Measurements from ENCODE around the gene TMEM120B. TPM values are rescaled to one million over a fixed set of nuclear protein-coding genes. Genes with fewer than 3 reads are reported as not detected.
"Not testable (repeated sequence)": the region's sequence is repeated elsewhere in the genome, so short reads cannot be mapped to it uniquely, and the experiment has no call there.

The TMEM120B gene
- total RNA-seq, 2 donors from 2014 or later: 9.7 to 25.9 TPM

DNA sequence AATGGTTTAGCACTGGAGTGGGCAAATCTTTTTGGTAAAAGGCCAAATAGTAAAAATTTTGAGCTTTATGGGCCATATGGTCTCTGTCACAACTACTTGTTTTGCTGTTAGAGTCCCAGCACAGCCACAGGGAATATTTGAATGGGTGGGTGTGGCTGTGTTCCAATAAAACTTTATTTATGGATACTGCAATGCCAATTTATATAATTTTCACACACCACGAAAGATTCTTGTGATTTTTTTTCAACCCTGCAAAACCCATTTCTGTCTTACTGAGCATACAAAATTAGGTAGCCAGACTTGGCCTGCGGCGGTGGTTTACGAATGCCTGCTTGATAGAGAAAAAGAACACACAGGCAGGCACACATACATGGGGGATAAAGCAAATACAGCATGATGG is 28.3 kb downstream of the TMEM120B start:
- H3K4me3 Mint-ChIP-seq: no peak overlapping the region
- H3K9me3 Mint-ChIP-seq: no peaks in the 10 kb centered on the region
- no peak overlapping the region for H3K27ac Mint-ChIP-seq
- H3K36me3 Mint-ChIP-seq: no peaks in the 10 kb centered on the region
- DNase-seq (ENCODE audit: low spot score) (no peak), ATAC-seq (no peak)
- H3K4me1 Mint-ChIP-seq (ENCODE audit: low read depth in 2 of 2): no peaks in the 10 kb centered on the region
- no peaks in the 10 kb centered on the region for H3K27me3 Mint-ChIP-seq

DNA sequence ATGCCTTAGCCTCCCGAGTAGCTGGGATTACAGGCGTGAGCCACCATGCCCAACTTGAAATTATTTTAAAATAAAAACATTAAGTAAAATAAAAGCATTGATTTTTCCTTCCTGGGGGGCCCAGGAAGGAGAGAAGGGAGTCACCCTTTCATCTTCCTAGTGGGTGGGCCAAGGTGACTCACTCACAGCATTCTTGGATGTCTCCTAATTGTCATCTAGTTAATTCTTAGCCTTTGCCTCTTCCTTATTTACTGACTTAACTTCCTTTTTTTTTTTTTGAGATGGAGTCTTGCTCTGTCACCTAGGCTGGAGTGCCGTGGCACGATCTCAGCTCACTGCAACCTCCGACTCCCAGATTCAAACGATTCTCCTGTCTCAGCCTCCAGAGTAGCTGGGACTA is 29.2 kb downstream of the TMEM120B start:
- no peaks in the 10 kb centered on the region for H3K9me3 Mint-ChIP-seq
- H3K4me1 Mint-ChIP-seq (ENCODE audit: low read depth in 2 of 2): no peaks in the 10 kb centered on the region

GRCh38 chr12:121745545-121745944 is 33.0 kb downstream of the TMEM120B start:
- not testable (repeated sequence) for H3K27me3 Mint-ChIP-seq

More for the DNA sequence above, 29.2 kb downstream of the TMEM120B start:
- H3K27ac Mint-ChIP-seq: no peak overlapping the region
- no peaks in the 10 kb centered on the region for H3K27me3 Mint-ChIP-seq
- DNase-seq (ENCODE audit: low spot score) (no peak), ATAC-seq (no peak)
- H3K4me3 Mint-ChIP-seq: no peak overlapping the region
- H3K36me3 Mint-ChIP-seq: no peaks in the 10 kb centered on the region

DNA sequence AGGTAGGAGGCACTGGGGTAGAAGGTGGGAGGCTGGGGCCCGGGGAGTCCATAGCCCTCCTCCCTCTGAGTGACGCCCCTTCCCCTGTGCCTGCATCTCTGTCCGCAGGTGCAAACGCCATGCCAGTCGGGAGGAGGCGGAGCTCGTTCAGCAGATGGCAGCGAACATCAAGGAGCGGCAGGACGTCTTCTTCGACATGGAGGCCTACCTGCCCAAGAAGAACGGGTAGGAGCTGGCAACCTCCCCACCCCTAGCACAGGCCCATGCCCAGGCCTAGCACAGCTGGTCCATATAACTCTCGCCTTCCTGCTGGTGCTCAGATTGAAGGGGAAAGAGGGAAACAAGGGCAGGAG is 35.6 kb downstream of the TMEM120B start:
- Mint-ChIP-seq H3K9me3 (no peaks in the 10 kb centered on the region), H3K4me1 (ENCODE audit: low read depth in 2 of 2) (peaks cover 0 to 10% of the 10 kb centered on the region in 2 donors), H3K27me3 (no peaks in the 10 kb centered on the region), H3K36me3 (no peaks in the 10 kb centered on the region), H3K27ac (peak overlapping the region in 1 of 2 donors; percentile 33), H3K4me3 (no peak overlapping the region)
- ATAC-seq: no peak
- DNase-seq (ENCODE audit: low spot score): no peak

More at GRCh38 chr12:121745545-121745944, 33.0 kb downstream of the TMEM120B start:
- not testable (repeated sequence) for H3K9me3 Mint-ChIP-seq; ATAC-seq; H3K4me3 Mint-ChIP-seq; H3K36me3 Mint-ChIP-seq; DNase-seq (ENCODE audit: low spot score); H3K27ac Mint-ChIP-seq
- peaks cover 0 to 10% of the 10 kb centered on the region in 2 donors for H3K4me1 Mint-ChIP-seq (ENCODE audit: low read depth in 2 of 2)

GRCh38 chr12:121748571-121749265 is 36.2 kb downstream of the TMEM120B start:
- no peaks in the 10 kb centered on the region for H3K27me3 Mint-ChIP-seq
- peaks cover 0 to 10% of the 10 kb centered on the region in 2 donors for H3K4me1 Mint-ChIP-seq (ENCODE audit: low read depth in 2 of 2)
- ATAC-seq (peak; percentile 71 to 83), DNase-seq (ENCODE audit: low spot score) (no peak)
- H3K27ac Mint-ChIP-seq: peak overlapping the region in 1 of 2 donors; percentile 33
- no peak overlapping the region for H3K4me3 Mint-ChIP-seq
- no peaks in the 10 kb centered on the region for H3K36me3 Mint-ChIP-seq
- H3K9me3 Mint-ChIP-seq: no peaks in the 10 kb centered on the region

- Mint-ChIP-seq H3K4me3 (no peak overlapping the region), H3K9me3 (no peaks in the 10 kb centered on the region), H3K4me1 (ENCODE audit: low read depth in 2 of 2) (peaks cover 0 to 10% of the 10 kb centered on the region in 2 donors), H3K27ac (peak overlapping the region in 1 of 2 donors; percentile 33), H3K36me3 (no peaks in the 10 kb centered on the region), H3K27me3 (no peaks in the 10 kb centered on the region)
- DNase-seq (ENCODE audit: low spot score) (no peak), ATAC-seq (no peak)
Measured at GRCh38 chr12:121749267-121749666, 36.7 kb downstream of the TMEM120B start.

GRCh38 chr12:121750507-121750955 is 38.0 kb downstream of the TMEM120B start:
- H3K27me3 Mint-ChIP-seq: no peaks in the 10 kb centered on the region
- no peak overlapping the region for H3K4me3 Mint-ChIP-seq
- no peak overlapping the region for H3K27ac Mint-ChIP-seq
- peak; percentile 65 to 72 for ATAC-seq
- H3K9me3 Mint-ChIP-seq: no peaks in the 10 kb centered on the region
- DNase-seq (ENCODE audit: low spot score): no peak
- peaks cover 0 to 10% of the 10 kb centered on the region in 2 donors for H3K4me1 Mint-ChIP-seq (ENCODE audit: low read depth in 2 of 2)
- H3K36me3 Mint-ChIP-seq: no peaks in the 10 kb centered on the region

DNA sequence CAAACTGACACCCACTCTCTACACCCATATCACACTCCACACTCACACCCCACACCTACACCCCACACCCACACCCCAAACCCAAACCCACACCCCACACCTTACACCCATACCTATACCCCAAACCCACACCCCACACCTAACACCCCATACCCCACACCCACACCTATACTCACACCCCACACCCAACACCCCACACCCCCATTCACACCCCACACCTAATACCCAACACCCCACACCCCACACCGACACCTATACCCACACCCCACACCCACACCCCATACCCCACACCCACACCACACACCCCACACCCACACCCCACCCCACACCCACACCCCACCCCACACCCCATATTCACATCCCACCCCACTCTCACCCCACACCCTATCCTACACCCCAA is 38.5 kb downstream of the TMEM120B start:
- ATAC-seq: peak in 1 of 2 donors; percentile 37
- no peak for DNase-seq (ENCODE audit: low spot score)
- H3K9me3 Mint-ChIP-seq: no peaks in the 10 kb centered on the region
- H3K36me3 Mint-ChIP-seq: no peaks in the 10 kb centered on the region
- peaks cover 0 to 10% of the 10 kb centered on the region in 2 donors for H3K4me1 Mint-ChIP-seq (ENCODE audit: low read depth in 2 of 2)
- no peak overlapping the region for H3K27ac Mint-ChIP-seq
- H3K27me3 Mint-ChIP-seq: no peaks in the 10 kb centered on the region
- no peak overlapping the region for H3K4me3 Mint-ChIP-seq

GRCh38 chr12:121751749-121752351 is 39.3 kb downstream of the TMEM120B start:
- no peaks in the 10 kb centered on the region for H3K36me3 Mint-ChIP-seq
- no peak overlapping the region for H3K4me3 Mint-ChIP-seq
- ATAC-seq: no peak
- H3K27ac Mint-ChIP-seq: no peak overlapping the region
- no peaks in the 10 kb centered on the region for H3K9me3 Mint-ChIP-seq
- no peak for DNase-seq (ENCODE audit: low spot score)
- no peaks in the 10 kb centered on the region for H3K27me3 Mint-ChIP-seq
- H3K4me1 Mint-ChIP-seq (ENCODE audit: low read depth in 2 of 2): peaks cover 4 to 15% of the 10 kb centered on the region in 2 donors

GRCh38 chr12:121753844-121754264 is 41.3 kb downstream of the TMEM120B start:
- Mint-ChIP-seq H3K4me3 (no peak overlapping the region), H3K27me3 (no peaks in the 10 kb centered on the region), H3K36me3 (no peaks in the 10 kb centered on the region), H3K27ac (no peak overlapping the region), H3K4me1 (ENCODE audit: low read depth in 2 of 2) (peaks cover 5 to 13% of the 10 kb centered on the region in 2 donors), H3K9me3 (no peaks in the 10 kb centered on the region)
- DNase-seq (ENCODE audit: low spot score) (no peak), ATAC-seq (no peak)

DNA sequence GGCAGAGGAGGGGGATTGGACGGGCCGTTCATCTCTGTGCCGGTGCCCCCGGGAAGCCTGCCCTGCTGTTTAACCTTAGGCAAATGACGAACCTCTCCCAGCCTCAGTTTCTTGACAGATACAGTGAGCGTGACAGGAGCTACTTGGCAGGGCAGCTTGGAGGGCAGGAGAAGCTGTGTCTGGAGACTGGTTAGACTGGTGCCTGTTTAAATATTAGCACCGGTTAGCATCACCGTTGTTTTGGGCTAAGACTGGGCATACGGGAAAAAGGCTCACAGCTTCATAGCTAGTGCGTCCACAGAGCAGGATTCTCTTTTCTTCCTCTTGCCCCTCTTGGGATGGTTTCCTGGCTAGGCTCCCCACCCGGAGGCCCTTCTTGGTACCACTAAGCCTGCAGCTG is 42.3 kb downstream of the TMEM120B start:
- H3K36me3 Mint-ChIP-seq: no peaks in the 10 kb centered on the region
- no peaks in the 10 kb centered on the region for H3K27me3 Mint-ChIP-seq
- ATAC-seq: no peak
- H3K9me3 Mint-ChIP-seq: no peaks in the 10 kb centered on the region
- no peak overlapping the region for H3K27ac Mint-ChIP-seq
- H3K4me3 Mint-ChIP-seq: no peak overlapping the region
- DNase-seq (ENCODE audit: low spot score): no peak
- H3K4me1 Mint-ChIP-seq (ENCODE audit: low read depth in 2 of 2): peaks cover 5 to 8% of the 10 kb centered on the region in 2 donors

DNA sequence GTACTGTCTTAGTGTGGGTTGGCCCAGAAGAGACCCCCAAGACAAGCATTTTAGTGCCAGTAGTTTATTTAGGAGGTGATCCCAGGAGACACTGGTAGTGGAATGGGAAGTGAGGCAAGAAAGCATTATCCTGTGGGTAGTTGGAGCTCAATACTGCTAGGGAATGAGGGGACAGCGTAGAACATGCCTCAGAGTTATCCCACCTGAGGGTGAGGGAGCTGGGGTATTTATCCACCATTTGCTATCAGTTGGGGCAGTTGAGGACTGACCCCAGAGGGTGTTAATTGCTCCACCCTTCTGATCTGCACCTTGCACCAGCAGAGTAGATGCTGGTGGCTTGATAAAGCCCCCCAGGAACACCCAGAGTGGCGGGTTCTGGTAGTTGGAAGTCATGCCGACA is 43.0 kb downstream of the TMEM120B start:
- no peak overlapping the region for H3K4me3 Mint-ChIP-seq
- DNase-seq (ENCODE audit: low spot score) (no peak), ATAC-seq (no peak)
- H3K36me3 Mint-ChIP-seq: no peaks in the 10 kb centered on the region
- H3K4me1 Mint-ChIP-seq (ENCODE audit: low read depth in 2 of 2): peaks cover 5% of the 10 kb centered on the region in 2 donors
- H3K9me3 Mint-ChIP-seq: no peaks in the 10 kb centered on the region
- H3K27me3 Mint-ChIP-seq: no peaks in the 10 kb centered on the region
- H3K27ac Mint-ChIP-seq: no peak overlapping the region

DNA sequence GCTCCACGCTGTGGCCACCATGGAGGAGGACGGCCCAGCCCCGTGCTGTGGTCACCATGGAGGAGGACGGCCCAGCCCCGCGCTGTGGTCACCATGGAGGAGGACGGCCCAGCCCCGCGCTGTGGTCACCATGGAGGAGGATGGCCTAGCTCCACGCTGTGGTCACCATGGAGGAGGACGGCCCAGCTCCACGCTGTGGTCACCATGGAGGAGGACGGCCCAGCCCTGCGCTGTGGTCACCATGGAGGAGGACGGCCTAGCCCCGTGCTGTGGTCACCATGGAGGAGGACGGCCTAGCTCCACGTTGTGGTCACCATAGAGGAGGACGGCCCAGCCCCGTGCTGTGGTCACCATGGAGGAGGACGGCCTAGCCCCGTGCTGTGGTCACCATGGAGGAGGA is 46.0 kb downstream of the TMEM120B start:
- H3K36me3 Mint-ChIP-seq; H3K27ac Mint-ChIP-seq; H3K4me1 Mint-ChIP-seq (ENCODE audit: low read depth in 2 of 2); H3K9me3 Mint-ChIP-seq; ATAC-seq; H3K4me3 Mint-ChIP-seq; H3K27me3 Mint-ChIP-seq; DNase-seq (ENCODE audit: low spot score): not testable (repeated sequence)

DNA sequence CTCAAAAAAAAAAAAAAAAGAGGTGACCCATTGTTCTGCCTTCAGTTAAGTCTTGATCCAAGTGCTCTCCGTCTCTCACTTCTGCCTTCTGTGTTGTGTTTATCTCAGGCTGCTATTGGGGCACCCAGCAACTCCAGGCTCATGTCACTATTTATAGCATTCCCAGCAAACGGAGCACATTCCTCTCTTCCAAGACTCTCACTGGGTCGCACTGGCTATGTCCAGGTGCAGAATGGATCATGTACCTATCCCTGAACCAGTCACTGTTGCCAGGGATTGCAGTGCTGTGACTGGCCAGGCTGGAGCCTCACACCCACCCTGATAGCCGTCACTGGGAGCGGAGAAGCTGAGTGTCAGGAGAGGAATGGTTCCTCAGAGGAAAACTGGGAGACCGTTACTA is 49.7 kb downstream of the TMEM120B start:
- Mint-ChIP-seq H3K27ac (no peak overlapping the region), H3K9me3 (no peaks in the 10 kb centered on the region), H3K4me3 (no peak overlapping the region), H3K4me1 (ENCODE audit: low read depth in 2 of 2) (no peaks in the 10 kb centered on the region), H3K27me3 (no peaks in the 10 kb centered on the region), H3K36me3 (no peaks in the 10 kb centered on the region)
- ATAC-seq: no peak
- no peak for DNase-seq (ENCODE audit: low spot score)
